Skin epidermis (tissue), 12 donors: ENCODE results near the gene EML4.
A peak's percentile ranks its signal among the peaks of the same experiment; 100 is the strongest.
"Not testable (repeated sequence)": the region's sequence is repeated elsewhere in the genome, so short reads cannot be mapped to it uniquely, and the experiment has no call there.

Source experiments
- H3K27ac ChIP-seq, 21 experiments: fragments of 200-600 bp; sonication (generic) in 11 of 21; one replicate each; pipeline ENCODE4 v1.5.0; 2020; ENCODE audit warnings: mild to moderate bottlenecking in 3 of 21, inconsistent platforms in 2 of 21, moderate library complexity in 2 of 21
- H3K4me3 ChIP-seq, 7 experiments: fragments of 200-600 bp; sonication (generic) in 2 of 7; one replicate each; pipeline ENCODE4 v1.5.0; 2020; ENCODE audit warnings: inconsistent platforms in 2 of 7, mild to moderate bottlenecking in 2 of 7, moderate library complexity in 1 of 7

The EML4 gene

GRCh38 chr2:42359965-42360483 is 190.9 kb downstream of the EML4 start:
- Histone ChIP-seq H3K4me3 (peak overlapping the region; percentile 63 to 99 (median 87)), H3K27ac (peak overlapping the region in 20 of 21 experiments; percentile 86 to 98 (median 95))

- H3K27ac ChIP-seq: peak overlapping the region; percentile 44 to 98 (median 95)
- peak overlapping the region; percentile 63 to 99 (median 87) for H3K4me3 ChIP-seq
Observed at GRCh38 chr2:42360493-42360889, 191.3 kb downstream of the EML4 start.

DNA sequence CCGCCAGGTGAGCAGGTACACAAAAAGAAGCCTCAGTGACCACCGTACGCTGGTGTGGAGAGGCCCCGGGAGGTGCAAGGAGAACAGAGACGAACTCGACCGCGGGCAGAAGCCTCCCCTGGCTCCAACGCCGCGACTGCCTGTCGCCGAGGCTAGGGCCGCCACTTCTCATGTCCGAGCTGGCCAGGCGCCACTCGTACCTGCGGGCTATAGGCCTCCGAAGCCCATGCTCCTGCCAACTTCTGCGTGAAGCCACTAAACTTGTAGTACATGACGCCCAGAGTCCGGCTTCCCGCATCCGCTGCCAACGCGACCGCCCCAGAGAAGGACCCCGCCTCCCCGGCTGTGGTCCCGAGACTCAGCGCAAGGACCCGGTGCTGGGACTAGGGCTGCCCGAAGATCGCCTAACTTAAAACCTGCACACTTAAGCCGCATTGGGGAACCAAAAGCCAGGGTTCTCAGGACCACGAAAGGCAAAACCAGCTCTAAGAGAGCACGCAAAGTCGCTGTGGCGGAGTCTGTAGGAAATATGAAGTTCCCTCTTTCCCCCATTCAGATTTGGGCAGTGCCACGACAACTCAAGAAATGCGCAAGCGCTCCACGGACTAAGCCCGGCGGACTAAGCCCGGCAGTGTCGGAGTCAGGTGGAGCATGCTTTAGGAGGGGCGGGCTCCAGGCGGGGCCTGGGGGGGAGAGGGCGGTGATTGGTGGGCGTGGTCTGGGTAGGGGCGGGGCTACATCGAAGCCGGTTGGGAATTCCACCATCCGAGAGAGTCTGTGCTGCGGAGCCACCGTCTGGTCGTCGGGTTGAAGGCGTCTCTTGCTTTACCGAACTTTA is 192.0 kb downstream of the EML4 start, which contains the start of gene COX7A2L:
COX7A2L (minus strand) TSS at position 328 of the 838 bp plus-strand sequence; CDS start at position 272, 56 bp downstream.
- Histone ChIP-seq H3K27ac (peak within 1 kb of the TSS; percentile 44 to 98 (median 95)), H3K4me3 (peak within 1 kb of the TSS; percentile 63 to 99 (median 87))

DNA sequence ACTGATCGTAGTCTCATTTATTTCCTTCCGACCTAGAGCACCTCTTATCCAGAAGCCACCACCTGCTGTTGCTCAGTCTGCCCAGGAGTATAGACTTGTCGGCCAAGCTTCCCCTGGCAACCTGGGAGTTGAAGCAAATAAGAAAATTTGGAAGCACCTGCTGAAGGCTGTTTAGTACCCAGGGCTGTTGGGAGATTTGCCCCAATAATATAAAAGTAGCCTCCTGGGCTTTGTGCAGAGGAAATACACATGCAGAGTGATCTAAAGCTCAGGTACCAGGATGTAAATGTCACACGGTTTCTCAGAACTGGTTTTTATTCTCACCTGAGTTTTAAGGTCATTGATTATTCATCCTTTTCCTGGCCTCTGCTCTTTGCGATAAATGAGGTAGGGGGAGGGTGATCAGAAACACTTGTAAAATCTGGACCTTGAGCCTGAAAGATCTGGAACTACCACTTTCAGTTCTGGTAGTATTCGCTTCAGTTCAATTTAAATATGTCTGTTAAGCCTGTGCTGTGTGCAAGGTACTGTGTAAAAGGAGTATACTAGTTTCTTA is 192.7 kb downstream of the EML4 start:
- Histone ChIP-seq H3K4me3 (peak overlapping the region; percentile 6 to 99 (median 68)), H3K27ac (peak overlapping the region in 16 of 21 experiments; percentile 66 to 98 (median 96))

DNA sequence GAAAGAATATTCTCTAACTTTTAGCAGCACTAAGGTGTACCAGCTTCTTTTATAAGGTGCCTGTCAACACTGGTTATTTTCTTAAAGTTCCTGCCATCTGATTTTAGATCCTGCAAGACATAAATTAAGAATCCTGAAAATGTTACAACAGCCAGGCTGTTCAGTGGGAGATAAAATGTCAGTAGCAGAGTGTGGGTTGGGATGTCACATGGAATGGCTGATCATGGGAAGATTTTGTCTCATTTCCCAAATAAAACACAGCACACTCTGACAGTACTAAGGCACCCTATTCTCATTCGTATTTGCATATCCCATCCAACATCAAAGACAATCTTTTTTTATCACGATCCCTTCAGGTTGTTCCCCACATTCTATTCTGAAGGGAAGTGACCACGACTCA is 194.3 kb downstream of the EML4 start:
- Histone ChIP-seq H3K4me3 (no peak overlapping the region), H3K27ac (no peak overlapping the region)

DNA sequence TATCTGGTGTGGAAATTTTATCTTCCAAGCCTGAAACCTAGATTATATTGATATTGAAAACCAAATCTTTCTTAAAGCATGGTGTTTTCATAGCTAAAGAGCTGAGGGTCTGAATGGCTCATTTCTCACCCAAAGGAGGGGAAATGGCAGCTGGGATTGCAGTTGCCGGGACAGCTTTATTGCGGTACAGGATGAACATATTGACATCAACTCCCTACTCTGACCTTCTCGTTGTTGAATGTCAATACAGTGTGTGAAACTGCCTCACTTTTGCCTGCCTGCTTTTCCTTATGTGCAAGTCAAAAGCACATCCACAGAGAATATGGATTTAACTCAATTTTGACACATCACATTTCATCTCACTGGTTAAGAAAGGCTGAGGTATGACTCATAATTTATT is 195.5 kb downstream of the EML4 start:
- Histone ChIP-seq H3K27ac (no peak overlapping the region), H3K4me3 (no peak overlapping the region)

GRCh38 chr2:42366411-42366810 is 197.3 kb downstream of the EML4 start:
- H3K27ac ChIP-seq: peak overlapping the region in 1 of 21 experiments; percentile 80
- no peak overlapping the region for H3K4me3 ChIP-seq

DNA sequence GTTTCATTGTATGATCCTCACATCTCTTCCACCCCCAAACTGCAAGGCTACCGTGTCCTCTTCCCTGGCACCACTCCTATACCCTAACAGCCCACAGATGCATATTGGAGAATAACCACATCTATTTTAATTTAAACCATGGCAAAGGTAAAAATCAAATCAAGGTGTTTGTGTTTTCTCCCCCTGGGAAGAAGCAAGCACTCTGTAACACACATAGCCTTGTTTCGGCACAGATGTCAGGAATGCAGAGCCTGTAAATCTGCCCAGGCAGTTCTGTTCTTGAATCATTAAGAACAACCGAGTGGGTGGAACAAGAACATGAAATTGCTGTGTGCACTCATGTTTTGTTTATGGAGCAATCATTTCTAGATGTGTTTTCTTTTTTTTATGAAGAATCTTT is 198.7 kb downstream of the EML4 start:
- H3K4me3 ChIP-seq: no peak overlapping the region
- H3K27ac ChIP-seq: peak overlapping the region in 17 of 21 experiments; percentile 10 to 80 (median 63)

DNA sequence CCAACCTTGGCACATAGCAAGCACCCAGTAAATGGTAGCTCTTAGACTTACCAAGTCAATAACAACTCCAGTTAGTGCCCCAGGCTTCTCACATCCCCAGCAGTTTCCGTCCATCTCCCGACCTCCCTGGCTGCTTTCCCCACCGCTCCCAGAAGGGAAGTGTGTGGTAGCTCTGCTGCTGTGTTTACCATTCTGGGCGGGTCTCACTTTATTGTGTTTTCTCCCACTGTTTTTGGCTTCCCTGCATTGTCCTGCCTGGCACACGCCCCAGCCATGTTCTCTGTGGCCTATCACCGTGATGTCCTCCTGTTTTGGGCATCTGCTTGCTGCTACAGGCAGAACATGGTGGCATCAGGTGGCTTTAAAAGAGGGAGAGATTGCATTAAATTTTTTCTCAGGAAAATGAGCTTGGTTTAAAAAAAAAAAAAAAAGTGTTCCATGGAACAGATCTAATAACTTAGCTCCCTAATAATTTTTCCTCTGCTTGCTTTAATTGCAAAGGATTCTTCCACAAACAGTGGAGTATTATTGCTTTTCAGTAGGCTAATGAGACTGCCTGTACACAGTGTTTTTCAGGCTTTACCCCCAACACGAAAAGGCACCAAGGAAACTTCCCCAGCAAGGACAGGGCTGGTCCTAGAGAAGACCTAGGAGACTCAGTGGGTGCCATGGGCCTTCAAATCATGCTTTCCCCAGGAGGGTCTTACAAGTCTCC is 199.8 kb downstream of the EML4 start:
- Histone ChIP-seq H3K27ac (peak overlapping the region in 13 of 21 experiments; percentile 14 to 70 (median 42)), H3K4me3 (no peak overlapping the region)

- H3K4me3 ChIP-seq: no peak overlapping the region
- peak overlapping the region in 9 of 21 experiments; percentile 14 to 68 (median 28) for H3K27ac ChIP-seq
Observed at GRCh38 chr2:42369532-42370229, 200.5 kb downstream of the EML4 start.

GRCh38 chr2:42371611-42372473 is 202.7 kb downstream of the EML4 start:
- H3K27ac ChIP-seq: peak overlapping the region in 16 of 21 experiments; percentile 16 to 78 (median 67)
- no peak overlapping the region for H3K4me3 ChIP-seq

- Histone ChIP-seq H3K27ac (peak overlapping the region in 12 of 21 experiments; percentile 16 to 78 (median 70)), H3K4me3 (no peak overlapping the region)
Observed at GRCh38 chr2:42372474-42373200, 203.5 kb downstream of the EML4 start.

DNA sequence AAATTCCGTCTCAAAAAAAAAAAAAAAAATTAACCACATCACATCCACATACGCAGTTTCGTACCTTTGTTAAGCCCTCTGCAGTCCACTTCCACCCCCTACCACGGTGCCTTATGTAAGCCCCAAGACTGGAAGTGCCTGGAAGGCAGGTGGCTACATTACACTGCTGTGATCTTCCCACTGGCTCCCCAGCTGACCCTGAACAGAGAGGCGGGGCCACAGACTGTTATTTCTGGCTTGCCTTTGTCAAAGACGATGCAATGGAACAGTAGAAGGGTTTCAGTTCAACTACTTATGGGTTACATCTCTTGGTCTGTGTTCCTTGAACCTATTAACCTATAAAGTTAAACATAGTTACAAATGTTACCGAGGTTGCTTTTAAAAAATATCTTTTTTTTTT is 207.6 kb downstream of the EML4 start:
- Histone ChIP-seq H3K4me3 (no peak overlapping the region), H3K27ac (no peak overlapping the region)

DNA sequence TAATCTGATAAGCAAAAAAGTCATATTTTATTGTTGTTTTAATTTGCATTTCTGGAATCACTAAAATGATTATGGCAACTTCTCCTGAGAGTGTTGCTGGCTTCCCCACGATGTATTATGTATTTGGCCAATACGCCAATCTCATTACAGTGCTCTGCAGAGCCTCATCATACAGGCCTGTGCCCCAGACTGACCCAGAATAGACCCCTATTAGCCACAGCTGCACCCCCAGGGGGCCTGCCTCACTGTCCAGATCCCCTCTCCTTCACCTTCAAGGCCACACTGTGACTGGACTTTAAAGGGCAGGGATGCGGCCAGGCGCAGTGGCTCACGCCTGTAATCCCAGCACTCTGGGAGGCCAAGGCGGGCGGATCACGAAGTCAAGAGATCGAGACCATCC is 209.3 kb downstream of the EML4 start:
- no peak overlapping the region for H3K4me3 ChIP-seq

DNA sequence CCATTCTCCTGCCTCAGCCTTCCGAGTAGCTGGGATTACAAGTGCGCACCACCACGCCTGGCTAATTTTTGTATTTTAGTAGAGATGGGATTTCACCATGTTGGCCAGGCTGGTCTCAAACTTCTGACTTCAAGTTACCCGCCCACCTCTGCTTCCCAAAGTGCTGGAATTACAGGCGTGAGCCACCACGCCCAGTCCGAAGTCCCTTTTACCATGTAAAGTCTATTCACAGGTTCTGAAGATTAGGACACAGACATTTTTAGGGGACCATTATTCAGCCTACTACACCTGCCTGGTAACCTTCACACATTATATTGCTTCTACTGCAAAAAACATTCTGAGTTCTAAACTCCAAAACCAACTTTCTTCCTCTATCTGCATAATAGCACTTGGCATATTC is 210.9 kb downstream of the EML4 start:
- not testable (repeated sequence) for H3K27ac ChIP-seq, H3K4me3 ChIP-seq

More for the DNA sequence above, 209.3 kb downstream of the EML4 start:
- no peak overlapping the region for H3K27ac ChIP-seq

- Histone ChIP-seq H3K27ac (no peak overlapping the region), H3K4me3 (no peak overlapping the region)
Observed at GRCh38 chr2:42382144-42382543, 213.0 kb downstream of the EML4 start.
